Loucy (cell line): ENCODE results near the gene GJA4.

ENCODE experiments used
- H2AFZ ChIP-seq: fragments of 200-600 bp; sonication (generic); 2 replicates; pipeline ENCODE4 v1.6.0; 2016; ENCODE audit warnings: antibody characterized with exemption, mild to moderate bottlenecking, low read length, moderate library complexity
- H3F3A ChIP-seq: fragments of 200-600 bp; 2 replicates; pipeline ENCODE4 v1.6.0; 2016; ENCODE audit warnings: antibody characterized with exemption, low read depth, mild to moderate bottlenecking
- H3K27me3 ChIP-seq: fragments of 200-600 bp; sonication (generic); 2 replicates; pipeline ENCODE4 v1.6.1; 2014; ENCODE audit warnings: low read length, mild to moderate bottlenecking; ENCODE audit not compliant: insufficient read depth, poor library complexity, severe bottlenecking
- H3K36me3 ChIP-seq: fragments of 200-600 bp; sonication (generic); 2 replicates; pipeline ENCODE4 v1.6.1; 2016; ENCODE audit warnings: low read length; ENCODE audit not compliant: insufficient read depth
- H3K4me1 ChIP-seq: fragments of 200-600 bp; sonication (generic); 2 replicates; pipeline ENCODE4 v1.5.1; 2014; ENCODE audit warnings: low read length, mild to moderate bottlenecking; ENCODE audit not compliant: insufficient read depth, poor library complexity, severe bottlenecking
- H3K4me2 ChIP-seq: fragments of 200-600 bp; sonication (generic); 2 replicates; pipeline ENCODE4 v1.6.0; 2014; ENCODE audit warnings: antibody characterized with exemption, low read length, low read depth, mild to moderate bottlenecking; ENCODE audit not compliant: poor library complexity, severe bottlenecking
- H3K4me3 ChIP-seq: fragments of 200-600 bp; sonication (generic); 2 replicates; pipeline ENCODE4 v1.5.1; 2014; ENCODE audit warnings: low read length, mild to moderate bottlenecking, mixed read lengths; ENCODE audit not compliant: poor library complexity, severe bottlenecking
- H3K79me2 ChIP-seq: fragments of 200-600 bp; sonication (generic); 2 replicates; pipeline ENCODE4 v1.6.1; 2014; ENCODE audit warnings: low read length; ENCODE audit not compliant: insufficient read depth
- H3K9ac ChIP-seq: fragments of 200-600 bp; sonication (generic); 2 replicates; pipeline ENCODE4 v1.6.0; 2014; ENCODE audit warnings: mild to moderate bottlenecking, low read depth, low read length, moderate library complexity; ENCODE audit not compliant: poor library complexity, severe bottlenecking
- H3K9me2 ChIP-seq: fragments of 200-600 bp; sonication (generic); replicated peaks from 2 replicates; pipeline ENCODE4 v1.6.1; 2016; ENCODE audit warnings: low read depth, low read length, mixed read lengths
- H3K9me3 ChIP-seq: fragments of 200-600 bp; sonication (generic); 2 replicates; pipeline ENCODE4 v1.6.1; 2014; ENCODE audit warnings: mild to moderate bottlenecking, antibody characterized with exemption, low read length, low read depth; ENCODE audit not compliant: insufficient read depth
- H4K20me1 ChIP-seq: fragments of 200-600 bp; sonication (generic); 2 replicates; pipeline ENCODE4 v1.6.0; 2014; ENCODE audit warnings: antibody characterized with exemption, low read length, mild to moderate bottlenecking; ENCODE audit not compliant: insufficient read depth, poor library complexity, severe bottlenecking
- EZH2phosphoT487 ChIP-seq: fragments of 200-600 bp; IDR thresholded peaks from 2 replicates; pipeline ENCODE4 v1.6.1; 2018; ENCODE audit warnings: antibody characterized with exemption, mild to moderate bottlenecking, moderate library complexity, borderline replicate concordance
- TF ChIP-seq, protein P1 (sequence below): fragments of 200-600 bp; sonication (generic); conservative IDR thresholded peaks from 2 replicates; pipeline ENCODE4 v1.5.1; 2014; ENCODE audit warnings: mild to moderate bottlenecking, antibody characterized with exemption, low read length

GJA4 gene

GRCh38 chr1:34763142-34763781, 29.5 kb upstream of the GJA4 start:
- H3K79me2 ChIP-seq, result no peaks in the 10 kb centered on the region
- H3K4me2 ChIP-seq, result no peak overlapping the region
- H3K9me2 ChIP-seq, result no peaks in the 10 kb centered on the region
- no peaks in the 10 kb centered on the region for H3K4me1 ChIP-seq
- H4K20me1 ChIP-seq, result no peaks in the 10 kb centered on the region
- H3K36me3 ChIP-seq, result no peaks in the 10 kb centered on the region
- no peaks in the 10 kb centered on the region for H3F3A ChIP-seq
- H3K9ac ChIP-seq, result no peak overlapping the region
- no peaks in the 10 kb centered on the region for H3K27me3 ChIP-seq
- H3K4me3 ChIP-seq, result no peak overlapping the region
- TF ChIP-seq EZH2phosphoT487, result no peak
- H3K9me3 ChIP-seq, result no peaks in the 10 kb centered on the region
- no peak overlapping the region for H2AFZ ChIP-seq

DNA sequence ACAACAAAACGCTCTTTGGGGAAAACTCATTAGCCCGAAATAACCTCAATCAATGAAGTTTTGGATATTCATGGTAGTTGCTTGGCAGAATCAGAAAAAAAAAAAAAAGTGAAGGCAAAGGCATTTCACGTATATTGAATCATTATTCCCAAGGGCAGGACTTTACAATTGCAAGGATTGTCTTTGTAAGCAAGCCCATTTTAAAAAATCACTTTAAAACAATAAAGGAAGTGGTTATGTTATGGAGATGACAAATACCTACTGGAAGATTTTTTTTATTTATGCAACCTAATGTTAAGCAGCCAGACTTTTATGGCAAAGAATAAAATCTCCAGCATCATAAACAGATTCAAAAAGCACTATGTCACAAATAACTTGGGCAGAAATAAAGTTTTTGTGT, 23.9 kb upstream of the GJA4 start:
- Histone ChIP-seq H3K4me3 (no peak overlapping the region), H3K9me2 (no peaks in the 10 kb centered on the region), H2AFZ (no peak overlapping the region), H3K9ac (no peak overlapping the region), H4K20me1 (no peaks in the 10 kb centered on the region), H3K27me3 (no peaks in the 10 kb centered on the region), H3K4me2 (no peak overlapping the region), H3K79me2 (no peaks in the 10 kb centered on the region), H3K9me3 (no peaks in the 10 kb centered on the region), H3F3A (no peaks in the 10 kb centered on the region), H3K4me1 (no peaks in the 10 kb centered on the region), H3K36me3 (no peaks in the 10 kb centered on the region)
- TF ChIP-seq, protein P1, sequence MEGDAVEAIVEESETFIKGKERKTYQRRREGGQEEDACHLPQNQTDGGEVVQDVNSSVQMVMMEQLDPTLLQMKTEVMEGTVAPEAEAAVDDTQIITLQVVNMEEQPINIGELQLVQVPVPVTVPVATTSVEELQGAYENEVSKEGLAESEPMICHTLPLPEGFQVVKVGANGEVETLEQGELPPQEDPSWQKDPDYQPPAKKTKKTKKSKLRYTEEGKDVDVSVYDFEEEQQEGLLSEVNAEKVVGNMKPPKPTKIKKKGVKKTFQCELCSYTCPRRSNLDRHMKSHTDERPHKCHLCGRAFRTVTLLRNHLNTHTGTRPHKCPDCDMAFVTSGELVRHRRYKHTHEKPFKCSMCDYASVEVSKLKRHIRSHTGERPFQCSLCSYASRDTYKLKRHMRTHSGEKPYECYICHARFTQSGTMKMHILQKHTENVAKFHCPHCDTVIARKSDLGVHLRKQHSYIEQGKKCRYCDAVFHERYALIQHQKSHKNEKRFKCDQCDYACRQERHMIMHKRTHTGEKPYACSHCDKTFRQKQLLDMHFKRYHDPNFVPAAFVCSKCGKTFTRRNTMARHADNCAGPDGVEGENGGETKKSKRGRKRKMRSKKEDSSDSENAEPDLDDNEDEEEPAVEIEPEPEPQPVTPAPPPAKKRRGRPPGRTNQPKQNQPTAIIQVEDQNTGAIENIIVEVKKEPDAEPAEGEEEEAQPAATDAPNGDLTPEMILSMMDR, result no peak
- TF ChIP-seq EZH2phosphoT487, result no peak

DNA sequence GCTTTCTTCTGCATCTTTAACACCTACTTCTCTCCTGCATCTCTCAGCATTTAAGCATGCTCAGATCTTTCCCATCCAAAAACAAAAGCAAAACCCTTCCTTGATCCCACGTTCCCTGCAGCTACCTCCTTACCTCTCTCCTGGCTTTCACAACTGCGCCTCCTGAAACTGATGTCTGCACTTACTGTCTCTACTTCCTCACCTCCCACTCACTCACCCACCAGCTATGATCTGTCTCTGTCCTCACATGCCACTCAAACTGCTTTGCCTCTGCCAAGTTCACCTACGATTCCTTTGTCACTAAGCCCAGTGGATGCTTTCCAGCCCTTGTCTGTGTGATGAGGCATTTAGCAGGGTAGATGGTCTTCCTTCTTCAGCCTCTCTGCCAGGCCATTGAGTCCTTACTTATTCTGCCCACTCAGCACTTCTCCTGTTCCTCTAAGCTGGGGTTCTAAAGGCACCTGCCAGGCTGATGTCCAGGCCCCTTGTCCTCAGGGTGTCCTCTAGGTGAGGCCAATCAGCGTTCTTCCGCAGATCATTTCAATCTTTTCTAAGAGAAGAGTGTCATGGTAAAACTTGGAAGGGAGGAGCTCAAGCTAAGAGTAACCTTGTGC, 21.8 kb upstream of the GJA4 start:
- Histone ChIP-seq H2AFZ (no peak overlapping the region), H3K4me2 (no peak overlapping the region), H3K27me3 (no peaks in the 10 kb centered on the region), H3F3A (no peaks in the 10 kb centered on the region), H4K20me1 (no peaks in the 10 kb centered on the region), H3K4me1 (no peaks in the 10 kb centered on the region), H3K9me3 (no peaks in the 10 kb centered on the region), H3K36me3 (no peaks in the 10 kb centered on the region), H3K79me2 (no peaks in the 10 kb centered on the region), H3K9ac (no peak overlapping the region), H3K4me3 (no peak overlapping the region), H3K9me2 (no peaks in the 10 kb centered on the region)
- TF ChIP-seq, protein P1, result no peak
- no peak for TF ChIP-seq EZH2phosphoT487
